HepG2 (cell line): ENCODE measurements around the gene RER1. TPM values are rescaled to one million over a fixed set of nuclear protein-coding genes. Genes with fewer than 3 reads are reported as not detected.

Experiments
- CHD2 ChIP-seq: IDR thresholded peaks from 2 replicates; pipeline ENCODE4 v1.6.1; 2011; ENCODE audit warnings: low read depth, low read length, improper control_type of control experiment
- KDM3A ChIP-seq: IDR thresholded peaks from 2 replicates; pipeline ENCODE4 v1.6.1; 2018; ENCODE audit warnings: low read depth, missing compliant biosample characterization
- MXD1 ChIP-seq: sonication (generic); formaldehyde crosslinking; IDR thresholded peaks from 2 replicates; pipeline ENCODE4 v1.4.0; 2020; ENCODE audit warnings: mild to moderate bottlenecking, missing genetic modification reagents
- NCOA1 ChIP-seq: sonication (generic); formaldehyde crosslinking; IDR thresholded peaks from 2 replicates; pipeline ENCODE4 v1.9.0; 2021; ENCODE audit warnings: missing genetic modification reagents
- SKIL ChIP-seq: sonication (generic); formaldehyde crosslinking; IDR thresholded peaks from 2 replicates; pipeline ENCODE4 v1.8.0; 2022; ENCODE audit warnings: missing genetic modification reagents, mild to moderate bottlenecking, moderate library complexity, borderline replicate concordance
- TEAD2 ChIP-seq: sonication (generic); formaldehyde crosslinking; IDR thresholded peaks from 2 replicates; pipeline ENCODE4 v1.9.0; 2021; ENCODE audit warnings: missing genetic modification reagents
- UBTF ChIP-seq: sonication (generic); formaldehyde crosslinking; IDR thresholded peaks from 2 replicates; pipeline ENCODE4 v1.4.0; 2020; ENCODE audit warnings: mild to moderate bottlenecking, missing genetic modification reagents
- ZBTB10 ChIP-seq: sonication (generic); formaldehyde crosslinking; IDR thresholded peaks from 2 replicates; pipeline ENCODE4 v1.4.0; 2020; ENCODE audit warnings: missing genetic modification reagents, borderline replicate concordance
- ZBTB20 ChIP-seq: sonication (generic); formaldehyde crosslinking; IDR thresholded peaks from 2 replicates; pipeline ENCODE4 v1.8.1; 2023; ENCODE audit warnings: missing genetic modification reagents, low read depth, mild to moderate bottlenecking, borderline replicate concordance
- ZC3H4 ChIP-seq: sonication (generic); formaldehyde crosslinking; IDR thresholded peaks from 2 replicates; pipeline ENCODE4 v1.4.0; 2020; ENCODE audit warnings: missing genetic modification reagents, borderline replicate concordance
- ZNF12 ChIP-seq: sonication (generic); formaldehyde crosslinking; IDR thresholded peaks from 2 replicates; pipeline ENCODE4 v1.5.0; 2020; ENCODE audit warnings: missing genetic modification reagents
- ZNF883 ChIP-seq: sonication (generic); formaldehyde crosslinking; IDR thresholded peaks from 2 replicates; pipeline ENCODE4 v1.5.1; 2020; ENCODE audit warnings: mild to moderate bottlenecking, missing genetic modification reagents; ENCODE audit errors: not compliant biosample characterization
- polyA plus RNA-seq, 8 experiments: library from polyadenylated mRNA; depleted of rRNA in 3 of 8; stranded (reverse) in 7 of 8; unstranded in 1 of 8; fragments of >200 nt; fragmentation: Illumina TruSeq in 4 of 8; extraction: Trizol in 4 of 8; gene quantifications; 2 replicates each; pipeline versions ENCODE4 v1.2.1 to v1.2.3, GENCODE V29; 2011 to 2016; ENCODE audit warnings: low read depth in 4 of 8, missing spikeins in 1 of 8, mixed read lengths in 1 of 8; ENCODE audit not compliant: insufficient read depth in 1 of 8
- total RNA-seq, 5 experiments: library from RNA; depleted of rRNA; stranded (reverse); fragments of >200 nt; fragmentation: Illumina TruSeq; extraction: Trizol; gene quantifications; 2 replicates each; pipeline ENCODE4 v1.2.3, GENCODE V29; 2016; ENCODE audit warnings: low read depth in 1 of 5
- TF ChIP-seq, protein P1 (sequence below), 2 experiments: fragments of 450-650 bp in 1 of 2; sonication (generic) in 1 of 2; formaldehyde crosslinking; IDR thresholded peaks; 2 replicates each; pipeline versions ENCODE4 v1.5.0 to v1.8.0; 2020 to 2022; ENCODE audit warnings: mild to moderate bottlenecking in 1 of 2, missing genetic modification reagents in 1 of 2
- TF ChIP-seq, protein P2 (sequence below): sonication (generic); formaldehyde crosslinking; IDR thresholded peaks from 2 replicates; pipeline ENCODE4 v1.8.0; 2022; ENCODE audit warnings: low read depth, missing genetic modification reagents
- TF ChIP-seq, protein P3 (sequence below): sonication (generic); formaldehyde crosslinking; IDR thresholded peaks from 2 replicates; pipeline ENCODE4 v1.5.0; 2020; ENCODE audit warnings: missing genetic modification reagents, mild to moderate bottlenecking, borderline replicate concordance

Gene RER1
- total and polyA plus RNA-seq, 2 of the 13 experiments (the other 11 are each of a cell fraction or from before 2014, with no cell fraction given), result 128 to 164 TPM

DNA sequence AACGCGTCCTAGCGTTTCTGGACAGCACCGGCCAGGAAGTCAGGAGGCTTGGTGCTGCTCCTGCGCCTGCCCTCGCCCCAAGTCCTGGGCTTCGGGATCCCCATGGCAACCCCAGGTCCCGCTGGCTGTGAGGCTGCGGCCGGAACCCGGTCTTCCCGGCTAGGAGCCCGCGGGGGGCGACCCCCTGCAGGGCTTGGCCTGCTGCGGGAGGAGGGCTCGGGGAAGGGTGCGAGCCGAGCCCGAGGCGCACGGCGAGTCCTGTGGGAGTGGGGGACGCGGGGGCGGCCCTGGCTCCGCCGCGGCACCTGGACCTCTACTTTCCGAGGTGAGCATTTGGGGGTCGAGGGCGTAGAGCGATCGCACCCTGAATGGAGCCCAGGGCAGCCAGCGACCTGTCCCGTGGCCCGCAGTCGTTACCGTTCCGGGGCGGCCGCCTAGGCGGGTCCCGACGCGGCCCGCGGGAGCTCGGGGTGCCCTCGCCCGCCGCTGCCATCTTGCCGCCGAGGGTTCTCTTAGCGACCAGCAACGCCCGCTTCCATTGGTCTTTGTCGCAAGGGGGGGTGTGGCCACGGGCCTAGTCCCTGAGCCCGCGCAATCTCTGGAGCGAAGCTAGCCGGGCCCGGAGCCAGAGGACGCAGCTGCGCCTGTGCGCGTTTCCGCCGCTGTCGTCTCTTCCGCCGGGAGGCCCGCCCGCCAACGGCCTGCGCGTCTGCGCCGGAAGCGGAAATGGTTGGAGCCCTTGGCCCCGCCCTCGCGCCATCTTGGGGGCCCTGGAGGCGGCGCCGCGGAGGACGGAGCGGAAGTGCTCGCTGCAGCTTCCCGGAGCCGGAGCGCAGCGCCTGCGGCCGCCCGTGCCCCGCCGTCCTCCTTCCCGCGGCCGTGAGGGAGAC is at the start of gene RER1, which contains the start of gene MORN1 (continued):
- TF ChIP-seq UBTF (CRISPR knock-in tag) (peak; percentile 79), NCOA1 (CRISPR knock-in tag) (peak; percentile 69; the same call in 1 of the 2 replicates), MXD1 (CRISPR knock-in tag) (peak; percentile 94), ZBTB20 (CRISPR knock-in tag) (no peak), CHD2 (0 out of 2 replicates have a peak, but pooled peaks have one; percentile 46), ZNF883 (CRISPR knock-in tag) (peak; percentile 48), ZC3H4 (no peak), TEAD2 (CRISPR knock-in tag) (no peak), ZBTB10 (peak; percentile 48), ZNF12 (no peak), KDM3A (no peak), SKIL (CRISPR knock-in tag) (no peak)
- TF ChIP-seq, protein P1, sequence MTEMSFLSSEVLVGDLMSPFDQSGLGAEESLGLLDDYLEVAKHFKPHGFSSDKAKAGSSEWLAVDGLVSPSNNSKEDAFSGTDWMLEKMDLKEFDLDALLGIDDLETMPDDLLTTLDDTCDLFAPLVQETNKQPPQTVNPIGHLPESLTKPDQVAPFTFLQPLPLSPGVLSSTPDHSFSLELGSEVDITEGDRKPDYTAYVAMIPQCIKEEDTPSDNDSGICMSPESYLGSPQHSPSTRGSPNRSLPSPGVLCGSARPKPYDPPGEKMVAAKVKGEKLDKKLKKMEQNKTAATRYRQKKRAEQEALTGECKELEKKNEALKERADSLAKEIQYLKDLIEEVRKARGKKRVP (CRISPR knock-in tag; IDR thresholded peaks at IDR 0.05), result no peak
- TF ChIP-seq, protein P2, sequence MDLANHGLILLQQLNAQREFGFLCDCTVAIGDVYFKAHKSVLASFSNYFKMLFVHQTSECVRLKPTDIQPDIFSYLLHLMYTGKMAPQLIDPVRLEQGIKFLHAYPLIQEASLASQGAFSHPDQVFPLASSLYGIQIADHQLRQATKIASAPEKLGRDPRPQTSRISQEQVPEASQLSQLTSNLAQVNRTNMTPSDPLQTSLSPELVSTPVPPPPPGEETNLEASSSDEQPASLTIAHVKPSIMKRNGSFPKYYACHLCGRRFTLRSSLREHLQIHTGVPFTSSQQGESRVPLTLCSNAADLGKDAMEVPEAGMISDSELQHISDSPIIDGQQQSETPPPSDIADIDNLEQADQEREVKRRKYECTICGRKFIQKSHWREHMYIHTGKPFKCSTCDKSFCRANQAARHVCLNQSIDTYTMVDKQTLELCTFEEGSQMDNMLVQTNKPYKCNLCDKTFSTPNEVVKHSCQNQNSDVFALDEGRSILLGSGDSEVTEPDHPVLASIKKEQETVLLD (CRISPR knock-in tag), result peak; percentile 94
- TF ChIP-seq, protein P3, sequence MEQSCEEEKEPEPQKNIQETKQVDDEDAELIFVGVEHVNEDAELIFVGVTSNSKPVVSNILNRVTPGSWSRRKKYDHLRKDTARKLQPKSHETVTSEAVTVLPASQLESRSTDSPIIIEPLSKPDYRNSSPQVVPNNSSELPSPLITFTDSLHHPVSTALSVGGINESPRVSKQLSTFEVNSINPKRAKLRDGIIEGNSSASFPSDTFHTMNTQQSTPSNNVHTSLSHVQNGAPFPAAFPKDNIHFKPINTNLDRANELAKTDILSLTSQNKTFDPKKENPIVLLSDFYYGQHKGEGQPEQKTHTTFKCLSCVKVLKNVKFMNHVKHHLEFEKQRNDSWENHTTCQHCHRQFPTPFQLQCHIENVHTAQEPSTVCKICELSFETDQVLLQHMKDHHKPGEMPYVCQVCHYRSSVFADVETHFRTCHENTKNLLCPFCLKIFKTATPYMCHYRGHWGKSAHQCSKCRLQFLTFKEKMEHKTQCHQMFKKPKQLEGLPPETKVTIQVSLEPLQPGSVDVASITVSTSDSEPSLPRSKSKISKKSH, result no peak
